AG08396 (cell line): ENCODE results near the gene BIN1.
A peak's percentile ranks its signal among the peaks of the same experiment; 100 is the strongest.

ENCODE experiments used
- DNase-seq: peaks from one replicate; pipeline ENCODE4 v3.0.0; 2012; ENCODE audit warnings: low spot score, mixed read lengths

Gene BIN1

GRCh38 chr2:127106991-127107621 lies at the start of gene BIN1:
TSS of gene BIN1 (minus strand) at chr2:127107154. CDS start at chr2:127106943, 211 bp downstream.
- DNase-seq = peak; percentile 92

- peak; percentile 45 for DNase-seq
Observed at GRCh38 chr2:127155947-127156346, 49.0 kb upstream of the BIN1 start.

- no peak for DNase-seq
Observed at GRCh38 chr2:127155028-127155581, 48.2 kb upstream of the BIN1 start.

- no peak for DNase-seq
Observed at GRCh38 chr2:127154396-127154795, 47.4 kb upstream of the BIN1 start.

- peak; percentile 83 for DNase-seq
Observed at GRCh38 chr2:127153691-127154158, 46.8 kb upstream of the BIN1 start.

GRCh38 chr2:127150996-127151395 lies 44.0 kb upstream of the BIN1 start:
- no peak for DNase-seq

GRCh38 chr2:127149384-127149783 lies 42.4 kb upstream of the BIN1 start:
- DNase-seq = peak; percentile 47

GRCh38 chr2:127146820-127147502 lies 40.0 kb upstream of the BIN1 start:
- DNase-seq = no peak

- DNase-seq = no peak
Observed at GRCh38 chr2:127146071-127146725, 39.2 kb upstream of the BIN1 start.

- no peak for DNase-seq
Observed at GRCh38 chr2:127145280-127145895, 38.4 kb upstream of the BIN1 start.

GRCh38 chr2:127143841-127144782 lies 37.2 kb upstream of the BIN1 start:
- DNase-seq = no peak

- no peak for DNase-seq
Observed at GRCh38 chr2:127142663-127143630, 36.0 kb upstream of the BIN1 start.

GRCh38 chr2:127140538-127140937 lies 33.6 kb upstream of the BIN1 start:
- no peak for DNase-seq

GRCh38 chr2:127139766-127140165 lies 32.8 kb upstream of the BIN1 start:
- DNase-seq = no peak

- no peak for DNase-seq
Observed at GRCh38 chr2:127138281-127138680, 31.3 kb upstream of the BIN1 start.

- DNase-seq = no peak
Observed at GRCh38 chr2:127137741-127138140, 30.8 kb upstream of the BIN1 start.

- DNase-seq = no peak
Observed at GRCh38 chr2:127137225-127137624, 30.3 kb upstream of the BIN1 start.

GRCh38 chr2:127134833-127135830 lies 28.2 kb upstream of the BIN1 start:
- DNase-seq = no peak

GRCh38 chr2:127134235-127134634 lies 27.3 kb upstream of the BIN1 start:
- DNase-seq = no peak
